Measurements from ENCODE around the gene CARD16. TPM values are rescaled to one million over a fixed set of nuclear protein-coding genes. Genes with fewer than 3 reads are reported as not detected.
A peak's percentile ranks its signal among the peaks of the same experiment; 100 is the strongest.
"Not testable (repeated sequence)": the region's sequence is repeated elsewhere in the genome, so short reads cannot be mapped to it uniquely, and the experiment has no call there.

CARD16 gene
- total RNA-seq, 1 donor from 2014 or later: 9.0 TPM

GRCh38 chr11:105034388-105034787 is 10.7 kb downstream of the CARD16 start:
- DNase-seq; H3K27me3 Mint-ChIP-seq; intact Hi-C loops (cut with micrococcal nuclease): not testable (repeated sequence)
- H3K27ac Mint-ChIP-seq: peak overlapping the region; percentile 91
- peak overlapping the region; percentile 88 for H3K4me3 Mint-ChIP-seq
- peaks cover 10% of the 10 kb centered on the region for H3K9me3 Mint-ChIP-seq
- H3K36me3 Mint-ChIP-seq (ENCODE audit: low read depth): peaks cover 51% of the 10 kb centered on the region
- H3K4me1 Mint-ChIP-seq: peaks cover 38% of the 10 kb centered on the region

- Mint-ChIP-seq H3K4me1 (peaks cover 38% of the 10 kb centered on the region), H3K9me3 (peaks cover 10% of the 10 kb centered on the region), H3K36me3 (ENCODE audit: low read depth) (peaks cover 52% of the 10 kb centered on the region), H3K4me3 (peak overlapping the region; percentile 88), H3K27ac (peak overlapping the region; percentile 91), H3K27me3 (no peaks in the 10 kb centered on the region)
- intact Hi-C loops (cut with micrococcal nuclease): no loop called here
- no peak for DNase-seq
These were observed 11.4 kb downstream of the CARD16 start for GRCh38 chr11:105033781-105034180.

GRCh38 chr11:105033343-105033742 is 11.8 kb downstream of the CARD16 start:
- peak overlapping the region; percentile 88 for H3K4me3 Mint-ChIP-seq
- intact Hi-C loops (cut with micrococcal nuclease): no loop called here
- peaks cover 39% of the 10 kb centered on the region for H3K4me1 Mint-ChIP-seq
- H3K27ac Mint-ChIP-seq: peak overlapping the region; percentile 74
- peaks cover 53% of the 10 kb centered on the region for H3K36me3 Mint-ChIP-seq (ENCODE audit: low read depth)
- H3K9me3 Mint-ChIP-seq: peaks cover 10% of the 10 kb centered on the region
- peak; percentile 61 for DNase-seq
- no peaks in the 10 kb centered on the region for H3K27me3 Mint-ChIP-seq

- H3K27ac Mint-ChIP-seq: no peak overlapping the region
- peak overlapping the region; percentile 52 for H3K4me3 Mint-ChIP-seq
- no peak for DNase-seq
- peaks cover 41% of the 10 kb centered on the region for H3K4me1 Mint-ChIP-seq
- peaks cover 7% of the 10 kb centered on the region for H3K9me3 Mint-ChIP-seq
- H3K27me3 Mint-ChIP-seq: no peaks in the 10 kb centered on the region
- intact Hi-C loops (cut with micrococcal nuclease): no loop called here
- H3K36me3 Mint-ChIP-seq (ENCODE audit: low read depth): peaks cover 51% of the 10 kb centered on the region
These were observed 12.6 kb downstream of the CARD16 start for GRCh38 chr11:105032495-105032894.

- H3K36me3 Mint-ChIP-seq (ENCODE audit: low read depth): peaks cover 64% of the 10 kb centered on the region
These were observed 17.5 kb downstream of the CARD16 start for GRCh38 chr11:105027678-105028077.

GRCh38 chr11:105024394-105024793 is 20.7 kb downstream of the CARD16 start:
- no peak for DNase-seq
- Mint-ChIP-seq H3K27ac (no peak overlapping the region), H3K36me3 (ENCODE audit: low read depth) (peaks cover 41% of the 10 kb centered on the region), H3K4me3 (no peak overlapping the region), H3K4me1 (peaks cover 6% of the 10 kb centered on the region), H3K9me3 (no peaks in the 10 kb centered on the region), H3K27me3 (no peaks in the 10 kb centered on the region)
- intact Hi-C loops (cut with micrococcal nuclease): no loop called here

More at GRCh38 chr11:105027678-105028077, 17.5 kb downstream of the CARD16 start:
- Mint-ChIP-seq H3K4me3 (peak overlapping the region; percentile 24), H3K27ac (no peak overlapping the region), H3K9me3 (no peaks in the 10 kb centered on the region), H3K27me3 (no peaks in the 10 kb centered on the region), H3K4me1 (peaks cover 14% of the 10 kb centered on the region)
- intact Hi-C loops (cut with micrococcal nuclease): no loop called here
- no peak for DNase-seq

GRCh38 chr11:105023003-105023402 is 22.1 kb downstream of the CARD16 start, which contains the start of gene CASP5:
Gene CASP5, minus strand, starts transcription at chr11:105023168. Its CDS starts 32 bp downstream, at chr11:105023136.
- DNase-seq: no peak
- H3K27me3 Mint-ChIP-seq: no peaks in the 10 kb centered on the region
- peaks cover 30% of the 10 kb centered on the region for H3K36me3 Mint-ChIP-seq (ENCODE audit: low read depth)
- intact Hi-C loops (cut with micrococcal nuclease): no loop called here
- H3K4me3 Mint-ChIP-seq: no peak within 1 kb of the TSS
- no peaks in the 10 kb centered on the region for H3K9me3 Mint-ChIP-seq
- peaks cover 5% of the 10 kb centered on the region for H3K4me1 Mint-ChIP-seq
- H3K27ac Mint-ChIP-seq: no peak within 1 kb of the TSS

GRCh38 chr11:105022527-105022926 is 22.6 kb downstream of the CARD16 start:
- no peak for DNase-seq
- no peaks in the 10 kb centered on the region for H3K9me3 Mint-ChIP-seq
- no peak overlapping the region for H3K4me3 Mint-ChIP-seq
- intact Hi-C loops (cut with micrococcal nuclease): no loop called here
- H3K27me3 Mint-ChIP-seq: no peaks in the 10 kb centered on the region
- no peaks in the 10 kb centered on the region for H3K4me1 Mint-ChIP-seq
- H3K36me3 Mint-ChIP-seq (ENCODE audit: low read depth): peaks cover 25% of the 10 kb centered on the region
- no peak overlapping the region for H3K27ac Mint-ChIP-seq

GRCh38 chr11:105007463-105007862 is 37.7 kb downstream of the CARD16 start:
- Mint-ChIP-seq H3K36me3 (ENCODE audit: low read depth) (no peaks in the 10 kb centered on the region), H3K27ac (no peak overlapping the region), H3K27me3 (peaks cover 7% of the 10 kb centered on the region), H3K4me3 (no peak overlapping the region), H3K9me3 (no peaks in the 10 kb centered on the region), H3K4me1 (no peaks in the 10 kb centered on the region)
- DNase-seq: no peak
- intact Hi-C loops (cut with micrococcal nuclease): no loop called here

- intact Hi-C loops (cut with micrococcal nuclease): no loop called here
- no peak for DNase-seq
- H3K27me3 Mint-ChIP-seq: peaks cover 2% of the 10 kb centered on the region
- no peak overlapping the region for H3K4me3 Mint-ChIP-seq
- no peak overlapping the region for H3K27ac Mint-ChIP-seq
- peaks cover 4% of the 10 kb centered on the region for H3K4me1 Mint-ChIP-seq
- no peaks in the 10 kb centered on the region for H3K9me3 Mint-ChIP-seq
- no peaks in the 10 kb centered on the region for H3K36me3 Mint-ChIP-seq (ENCODE audit: low read depth)
These were observed 39.7 kb downstream of the CARD16 start for GRCh38 chr11:105005451-105005845.

- H3K4me1 Mint-ChIP-seq: peaks cover 4% of the 10 kb centered on the region
These were observed 41.1 kb downstream of the CARD16 start for GRCh38 chr11:105004021-105004420.

GRCh38 chr11:105003151-105003550 is 42.0 kb downstream of the CARD16 start:
- intact Hi-C loops (cut with micrococcal nuclease): no loop called here
- Mint-ChIP-seq H3K4me3 (no peak overlapping the region), H3K9me3 (no peaks in the 10 kb centered on the region), H3K27me3 (peaks cover 4% of the 10 kb centered on the region), H3K4me1 (peaks cover 4% of the 10 kb centered on the region), H3K36me3 (ENCODE audit: low read depth) (no peaks in the 10 kb centered on the region), H3K27ac (no peak overlapping the region)
- no peak for DNase-seq

More at GRCh38 chr11:105004021-105004420, 41.1 kb downstream of the CARD16 start:
- H3K27ac Mint-ChIP-seq: no peak overlapping the region
- intact Hi-C loops (cut with micrococcal nuclease): no loop called here
- H3K27me3 Mint-ChIP-seq: peaks cover 4% of the 10 kb centered on the region
- DNase-seq: no peak
- no peaks in the 10 kb centered on the region for H3K9me3 Mint-ChIP-seq
- no peaks in the 10 kb centered on the region for H3K36me3 Mint-ChIP-seq (ENCODE audit: low read depth)
- H3K4me3 Mint-ChIP-seq: no peak overlapping the region

- H3K4me1 Mint-ChIP-seq: peaks cover 4% of the 10 kb centered on the region
- no peak overlapping the region for H3K27ac Mint-ChIP-seq
- H3K27me3 Mint-ChIP-seq: peaks cover 4% of the 10 kb centered on the region
- intact Hi-C loops (cut with micrococcal nuclease): loop anchor here (2.0 kb wide), 1 partner anchor 392 kb away; no protein-coding TSS in a partner anchor
- no peaks in the 10 kb centered on the region for H3K9me3 Mint-ChIP-seq
- DNase-seq: peak; percentile 86
- no peaks in the 10 kb centered on the region for H3K36me3 Mint-ChIP-seq (ENCODE audit: low read depth)
- H3K4me3 Mint-ChIP-seq: no peak overlapping the region
These were observed 44.3 kb downstream of the CARD16 start for GRCh38 chr11:105000797-105001196.

GRCh38 chr11:105000167-105000566 is 45.0 kb downstream of the CARD16 start:
- Mint-ChIP-seq H3K9me3 (no peaks in the 10 kb centered on the region), H3K27ac (no peak overlapping the region), H3K27me3 (peaks cover 4% of the 10 kb centered on the region), H3K36me3 (ENCODE audit: low read depth) (no peaks in the 10 kb centered on the region), H3K4me1 (peaks cover 4% of the 10 kb centered on the region), H3K4me3 (no peak overlapping the region)
- DNase-seq: peak; percentile 57
- intact Hi-C loops (cut with micrococcal nuclease): loop anchor here (2.0 kb wide), 1 partner anchor 391 kb away; no protein-coding TSS in a partner anchor

GRCh38 chr11:104999721-105000120 is 45.4 kb downstream of the CARD16 start:
- Mint-ChIP-seq H3K4me1 (peaks cover 4% of the 10 kb centered on the region), H3K27ac (no peak overlapping the region), H3K4me3 (no peak overlapping the region), H3K36me3 (ENCODE audit: low read depth) (no peaks in the 10 kb centered on the region), H3K9me3 (peaks cover 1% of the 10 kb centered on the region), H3K27me3 (peaks cover 4% of the 10 kb centered on the region)
- intact Hi-C loops (cut with micrococcal nuclease): loop anchor here (2.0 kb wide), 1 partner anchor 391 kb away; no protein-coding TSS in a partner anchor
- no peak for DNase-seq

All from activated CD4-positive, alpha-beta T cell treated with anti-CD3 and anti-CD28 coated beads, Interleukin-2, amount 10 ng/mL, durations not matched to agents 24 days and 14 days (primary cell).